ENCODE data around the gene PDE1A. TPM values are rescaled to one million over a fixed set of nuclear protein-coding genes. Genes with fewer than 3 reads are reported as not detected.

The PDE1A gene
- total RNA-seq, 2 experiments from 2014 or later = not detected

DNA sequence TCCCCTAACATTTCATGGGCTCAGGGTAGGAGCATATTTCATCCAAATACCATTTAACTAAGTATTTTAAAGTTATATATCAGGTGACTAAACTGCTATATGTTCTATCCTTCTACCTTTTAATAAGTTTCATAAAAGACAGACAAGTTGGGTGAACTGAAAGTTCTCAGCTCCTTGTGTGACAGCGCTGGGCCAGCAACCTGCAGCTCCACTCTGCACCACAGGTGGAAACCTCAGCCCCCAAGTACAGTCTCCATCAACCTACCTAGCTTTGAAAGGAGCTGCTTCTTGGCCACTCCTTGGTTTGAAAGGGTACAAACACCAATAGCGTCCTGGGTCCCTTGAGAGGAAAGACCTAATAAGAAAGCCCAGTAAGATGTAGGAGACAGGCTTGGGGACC, 177.9 kb downstream of the PDE1A start:
- Histone ChIP-seq H3K4me1 (ENCODE audit: insufficient read depth, low read length) (no peaks in the 10 kb centered on the region), H3K27me3 (ENCODE audit: control insufficient read depth in 1 of 2, insufficient read depth in 2 of 2, low read length in 2 of 2) (no peaks in the 10 kb centered on the region), H3K9me3 (ENCODE audit: control insufficient read depth in 1 of 2, insufficient read depth in 1 of 2, low read length in 2 of 2) (no peaks in the 10 kb centered on the region), H3K36me3 (ENCODE audit: insufficient read depth, low read length) (no peaks in the 10 kb centered on the region), H3K27ac (ENCODE audit: low read depth in 1 of 2, low read length in 2 of 2) (no peak overlapping the region), H3K4me3 (ENCODE audit: low read length) (no peak overlapping the region)
- ChIA-PET CTCF (no interaction called here), POLR2A (no interaction called here)
- no peaks in the 10 kb centered on the region for H3K4me1 Mint-ChIP-seq (ENCODE audit: low read depth)
- no peaks in the 10 kb centered on the region for H3K9me3 Mint-ChIP-seq
- intact Hi-C loops (cut with DNase I, micrococcal nuclease) = no loop called here
- TF ChIP-seq, protein P1, sequence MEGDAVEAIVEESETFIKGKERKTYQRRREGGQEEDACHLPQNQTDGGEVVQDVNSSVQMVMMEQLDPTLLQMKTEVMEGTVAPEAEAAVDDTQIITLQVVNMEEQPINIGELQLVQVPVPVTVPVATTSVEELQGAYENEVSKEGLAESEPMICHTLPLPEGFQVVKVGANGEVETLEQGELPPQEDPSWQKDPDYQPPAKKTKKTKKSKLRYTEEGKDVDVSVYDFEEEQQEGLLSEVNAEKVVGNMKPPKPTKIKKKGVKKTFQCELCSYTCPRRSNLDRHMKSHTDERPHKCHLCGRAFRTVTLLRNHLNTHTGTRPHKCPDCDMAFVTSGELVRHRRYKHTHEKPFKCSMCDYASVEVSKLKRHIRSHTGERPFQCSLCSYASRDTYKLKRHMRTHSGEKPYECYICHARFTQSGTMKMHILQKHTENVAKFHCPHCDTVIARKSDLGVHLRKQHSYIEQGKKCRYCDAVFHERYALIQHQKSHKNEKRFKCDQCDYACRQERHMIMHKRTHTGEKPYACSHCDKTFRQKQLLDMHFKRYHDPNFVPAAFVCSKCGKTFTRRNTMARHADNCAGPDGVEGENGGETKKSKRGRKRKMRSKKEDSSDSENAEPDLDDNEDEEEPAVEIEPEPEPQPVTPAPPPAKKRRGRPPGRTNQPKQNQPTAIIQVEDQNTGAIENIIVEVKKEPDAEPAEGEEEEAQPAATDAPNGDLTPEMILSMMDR (IDR thresholded peaks at IDR 0.05) = no peak
- H3K27me3 Mint-ChIP-seq = peaks cover 13% of the 10 kb centered on the region
- no peak overlapping the region for H3K27ac Mint-ChIP-seq
- H3K36me3 Mint-ChIP-seq (ENCODE audit: low read depth) = no peaks in the 10 kb centered on the region
- ATAC-seq (ENCODE audit: poor library complexity) (no peak), DNase-seq (no peak)
- no peak overlapping the region for H3K4me3 Mint-ChIP-seq

DNA sequence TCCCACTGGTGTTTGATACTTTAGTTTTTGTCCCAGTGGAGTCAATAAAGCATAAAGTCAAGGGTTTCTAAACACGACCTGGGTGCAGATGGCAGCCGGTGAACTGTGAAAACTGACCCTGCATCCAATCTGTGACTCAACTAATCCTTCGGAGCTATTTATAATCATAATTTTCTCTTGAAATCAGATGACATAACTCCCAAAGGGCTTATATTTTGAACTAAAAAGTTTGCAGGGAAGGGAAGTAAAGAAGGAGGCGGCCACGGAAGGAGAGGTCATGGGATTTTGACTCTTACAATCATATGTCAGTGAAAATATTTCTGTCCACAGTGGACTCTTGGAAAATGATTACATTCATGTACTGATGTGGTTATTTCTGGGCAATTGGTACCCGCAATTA, 178.5 kb downstream of the PDE1A start:
- CTCF ChIA-PET = no interaction called here

DNA sequence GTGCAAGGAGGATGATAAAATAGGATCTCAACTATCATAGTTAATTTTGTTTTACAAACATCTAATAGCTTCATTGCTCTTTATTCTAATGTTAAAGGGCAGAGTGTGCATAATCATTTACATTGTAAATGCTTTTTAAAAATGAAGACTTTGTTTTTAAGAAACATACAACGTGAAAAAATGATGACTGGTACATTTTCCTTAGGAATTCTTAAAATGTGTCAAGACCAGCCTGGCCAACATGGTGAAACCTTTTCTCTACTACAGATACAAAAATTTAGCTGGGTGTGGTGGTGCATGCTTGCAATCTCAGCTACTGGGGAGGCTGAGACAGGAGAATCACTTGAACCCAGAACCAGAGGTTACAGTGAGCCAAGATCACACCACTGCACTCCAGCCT, 179.0 kb downstream of the PDE1A start:
- intact Hi-C loops (cut with DNase I, micrococcal nuclease) = no loop called here
- no peak for DNase-seq
- ChIA-PET POLR2A (no interaction called here), CTCF (no interaction called here)
- H3K4me3 Mint-ChIP-seq = no peak overlapping the region
- no peaks in the 10 kb centered on the region for H3K9me3 Mint-ChIP-seq
- no peak overlapping the region for H3K4me3 ChIP-seq (ENCODE audit: low read length)
- H3K36me3 ChIP-seq (ENCODE audit: insufficient read depth, low read length) = no peaks in the 10 kb centered on the region
- H3K27me3 ChIP-seq (ENCODE audit: control insufficient read depth in 1 of 2, insufficient read depth in 2 of 2, low read length in 2 of 2) = no peaks in the 10 kb centered on the region
- no peaks in the 10 kb centered on the region for H3K36me3 Mint-ChIP-seq (ENCODE audit: low read depth)
- no peak overlapping the region for H3K27ac Mint-ChIP-seq
- ATAC-seq (ENCODE audit: poor library complexity) = no peak
- TF ChIP-seq, protein P1 (IDR thresholded peaks at IDR 0.05) = no peak
- no peaks in the 10 kb centered on the region for H3K4me1 ChIP-seq (ENCODE audit: insufficient read depth, low read length)
- H3K27ac ChIP-seq (ENCODE audit: low read depth in 1 of 2, low read length in 2 of 2) = no peak overlapping the region
- H3K9me3 ChIP-seq (ENCODE audit: control insufficient read depth in 1 of 2, insufficient read depth in 1 of 2, low read length in 2 of 2) = no peaks in the 10 kb centered on the region
- peaks cover 13% of the 10 kb centered on the region for H3K27me3 Mint-ChIP-seq
- H3K4me1 Mint-ChIP-seq (ENCODE audit: low read depth) = no peaks in the 10 kb centered on the region

More for the DNA sequence above, 178.5 kb downstream of the PDE1A start:
- intact Hi-C loops (cut with DNase I, micrococcal nuclease) = no loop called here
- Histone ChIP-seq H3K9me3 (ENCODE audit: control insufficient read depth in 1 of 2, insufficient read depth in 1 of 2, low read length in 2 of 2) (no peaks in the 10 kb centered on the region), H3K27me3 (ENCODE audit: control insufficient read depth in 1 of 2, insufficient read depth in 2 of 2, low read length in 2 of 2) (no peaks in the 10 kb centered on the region), H3K36me3 (ENCODE audit: insufficient read depth, low read length) (no peaks in the 10 kb centered on the region), H3K4me3 (ENCODE audit: low read length) (no peak overlapping the region), H3K4me1 (ENCODE audit: insufficient read depth, low read length) (no peaks in the 10 kb centered on the region), H3K27ac (ENCODE audit: low read depth in 1 of 2, low read length in 2 of 2) (no peak overlapping the region)
- no peak for DNase-seq
- H3K9me3 Mint-ChIP-seq = no peaks in the 10 kb centered on the region
- H3K4me3 Mint-ChIP-seq = no peak overlapping the region
- no peaks in the 10 kb centered on the region for H3K36me3 Mint-ChIP-seq (ENCODE audit: low read depth)
- TF ChIP-seq, protein P1 (IDR thresholded peaks at IDR 0.05) = no peak
- ATAC-seq (ENCODE audit: poor library complexity) = no peak
- H3K27me3 Mint-ChIP-seq = peaks cover 13% of the 10 kb centered on the region
- H3K4me1 Mint-ChIP-seq (ENCODE audit: low read depth) = no peaks in the 10 kb centered on the region
- no peak overlapping the region for H3K27ac Mint-ChIP-seq
- POLR2A ChIA-PET = no interaction called here
